ENCODE results near the gene PRKCSH.
"Not testable (repeated sequence)": the region's sequence is repeated elsewhere in the genome, so short reads cannot be mapped to it uniquely, and the experiment has no call there.

The PRKCSH gene

GRCh38 chr19:11435057-11435832 lies at the start of gene PRKCSH, which contains the start of gene ODAD3:
TSS of gene PRKCSH (plus strand) at chr19:11435635. CDS start at chr19:11436118, 483 bp downstream.
TSS of gene ODAD3 (minus strand) at chr19:11435121. CDS start at chr19:11435016, 105 bp downstream.
- DNase-seq = peak; percentile 97

DNA sequence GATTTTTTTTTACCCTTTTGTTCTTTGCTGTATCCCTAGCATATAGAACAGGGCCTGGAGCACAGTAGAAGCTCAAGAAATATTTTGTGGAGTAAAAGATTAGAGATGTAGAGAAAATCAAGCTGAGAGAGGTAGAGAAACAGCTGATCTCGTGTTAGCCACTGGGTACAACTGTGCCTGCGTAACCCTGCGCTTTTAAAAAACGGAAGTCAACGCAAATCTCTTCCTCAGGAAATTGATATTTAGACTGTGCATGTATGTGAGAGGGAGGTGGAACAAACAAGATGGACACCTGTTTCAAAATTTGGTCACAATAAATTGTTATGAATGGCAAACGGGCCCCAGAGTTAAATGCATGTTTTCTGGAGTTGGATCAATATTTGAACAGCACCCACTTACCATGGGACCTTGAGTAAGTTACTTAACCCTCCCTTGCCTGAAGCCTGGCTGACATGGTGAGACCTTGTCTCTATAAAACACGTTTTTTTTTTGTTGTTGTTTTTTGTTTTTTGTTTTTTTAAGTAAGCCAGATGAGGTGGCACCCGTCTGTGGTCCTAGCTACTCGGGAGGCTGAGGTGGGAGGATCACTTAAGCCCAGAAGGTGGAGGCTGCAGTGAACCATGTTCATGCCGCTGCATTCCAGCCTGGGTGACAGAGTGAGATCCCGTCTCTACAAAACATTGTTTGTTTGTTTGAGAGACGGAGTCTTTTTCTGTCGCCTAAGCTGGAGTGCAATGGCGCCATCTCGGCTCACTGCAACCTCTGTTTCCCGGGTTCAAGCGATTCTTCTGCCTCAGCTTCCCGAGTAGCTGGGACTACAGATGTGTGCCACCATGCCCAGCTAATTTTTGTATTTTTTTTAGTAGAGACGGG lies 48.0 kb upstream of the PRKCSH start:
- no peak for DNase-seq

GRCh38 chr19:11390359-11390758 lies 45.1 kb upstream of the PRKCSH start:
- no peak for DNase-seq

DNA sequence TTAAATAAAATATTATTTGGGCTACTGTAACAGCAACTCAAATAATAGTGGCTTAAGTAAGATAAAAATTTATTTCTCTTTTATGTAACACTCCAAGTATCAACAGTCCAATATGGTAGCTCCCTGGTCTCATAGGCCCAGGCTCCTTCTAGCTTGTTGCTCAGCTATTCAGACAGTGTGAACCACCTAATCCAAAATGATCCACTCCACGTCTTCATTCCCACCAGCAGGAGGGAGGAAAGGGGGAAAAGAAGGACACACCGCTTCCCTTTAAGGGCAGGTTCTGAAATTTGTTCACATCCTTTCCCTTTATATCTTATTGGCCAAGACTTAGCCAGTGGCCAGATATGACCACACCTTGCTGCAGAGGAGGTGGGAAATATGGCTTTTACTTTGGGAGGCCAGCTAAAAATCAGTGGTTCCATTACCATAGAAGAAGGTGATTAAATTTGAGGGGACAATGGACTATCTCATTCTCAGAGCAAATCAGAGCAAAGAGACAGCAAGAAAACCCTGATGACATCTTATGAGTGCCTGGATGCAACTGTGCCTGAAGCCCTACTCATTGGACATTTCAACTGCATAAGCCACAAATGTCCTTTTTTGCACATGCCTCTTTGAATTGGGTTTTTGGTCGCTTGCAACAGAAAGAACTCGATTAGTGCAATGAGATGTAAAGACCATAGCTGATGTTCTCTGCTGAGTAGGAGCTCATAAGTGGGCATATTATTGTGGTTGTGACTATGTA lies 44.3 kb upstream of the PRKCSH start:
- no peak for DNase-seq

- DNase-seq = no peak
These were observed 38.3 kb upstream of the PRKCSH start for GRCh38 chr19:11397089-11397610.

GRCh38 chr19:11399667-11400066 lies 35.8 kb upstream of the PRKCSH start:
- DNase-seq = no peak

DNA sequence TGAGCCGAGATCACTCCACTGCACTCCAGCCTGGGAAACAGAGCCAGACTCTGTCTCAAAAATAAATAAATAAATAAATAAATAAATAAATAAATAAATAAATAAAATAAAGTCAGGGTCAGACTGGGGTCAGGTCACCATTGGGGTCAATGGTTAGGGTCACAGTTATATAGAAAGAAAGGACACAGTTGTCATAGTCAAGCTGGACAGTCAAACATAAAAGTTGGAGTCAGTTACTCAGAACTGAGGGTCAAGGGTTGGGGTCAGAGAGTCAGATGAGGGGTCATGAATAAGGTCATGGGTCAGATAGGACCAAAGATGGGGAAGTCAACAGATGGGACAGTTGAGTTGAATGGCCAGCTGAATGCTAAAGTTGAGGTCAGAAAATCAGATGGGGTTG lies 34.6 kb upstream of the PRKCSH start:
- DNase-seq = no peak

- DNase-seq = no peak
These were observed 33.5 kb upstream of the PRKCSH start for GRCh38 chr19:11401808-11402543.

DNA sequence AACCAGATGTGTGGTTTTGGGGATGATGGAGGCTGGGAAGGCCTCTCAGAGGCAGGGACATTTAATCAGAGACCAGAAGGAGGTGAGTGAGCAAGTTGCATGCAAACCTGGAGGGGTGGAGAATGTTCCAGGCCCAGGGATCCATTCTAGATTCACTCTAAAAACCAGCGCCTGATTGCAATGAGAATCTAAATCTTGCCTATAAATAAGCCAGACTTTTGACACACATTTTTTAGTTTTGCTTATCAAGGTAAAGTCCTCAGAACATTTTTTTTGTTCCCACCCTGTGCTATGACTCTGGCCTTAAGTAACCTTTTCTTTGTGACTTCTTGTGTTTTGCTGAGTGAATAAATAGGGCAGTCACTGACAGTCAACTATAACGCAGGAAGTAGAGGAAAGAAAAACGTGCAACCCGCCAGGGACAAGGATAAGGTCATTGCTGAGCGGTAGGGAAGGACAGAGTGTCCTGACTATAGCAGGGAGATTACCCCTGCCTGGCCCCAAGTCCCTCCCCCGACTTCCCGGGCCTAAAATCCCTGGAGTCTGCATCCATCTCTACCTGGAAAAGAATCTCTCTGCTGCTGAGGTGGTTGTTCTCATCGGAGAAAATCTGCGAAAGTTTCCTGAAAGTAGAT lies 30.7 kb upstream of the PRKCSH start:
- no peak for DNase-seq

- no peak for DNase-seq
These were observed 29.4 kb upstream of the PRKCSH start for GRCh38 chr19:11405846-11406643.

- not testable (repeated sequence) for DNase-seq
These were observed 28.7 kb upstream of the PRKCSH start for GRCh38 chr19:11406703-11407236.

DNA sequence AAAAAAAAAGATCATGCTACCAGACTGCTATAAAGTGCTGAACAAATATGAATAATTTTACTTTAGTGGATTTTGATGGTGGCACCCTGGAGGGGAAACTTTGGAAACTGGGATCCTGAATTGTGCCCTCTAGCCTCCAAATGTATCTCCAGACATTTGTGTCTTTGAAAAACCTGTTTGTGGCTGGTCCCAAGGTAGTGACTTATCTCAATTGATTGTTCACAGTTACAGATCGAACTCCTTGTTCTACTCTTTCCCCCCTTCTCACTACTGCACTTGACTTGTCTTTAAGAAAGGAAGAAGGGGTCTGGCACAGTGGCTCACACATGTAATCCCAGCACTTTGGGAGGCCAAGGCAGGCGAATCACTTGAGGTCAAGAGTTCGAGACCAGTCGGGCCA lies 26.8 kb upstream of the PRKCSH start:
- DNase-seq = no peak

- DNase-seq = no peak
These were observed 24.8 kb upstream of the PRKCSH start for GRCh38 chr19:11410682-11411081.

DNA sequence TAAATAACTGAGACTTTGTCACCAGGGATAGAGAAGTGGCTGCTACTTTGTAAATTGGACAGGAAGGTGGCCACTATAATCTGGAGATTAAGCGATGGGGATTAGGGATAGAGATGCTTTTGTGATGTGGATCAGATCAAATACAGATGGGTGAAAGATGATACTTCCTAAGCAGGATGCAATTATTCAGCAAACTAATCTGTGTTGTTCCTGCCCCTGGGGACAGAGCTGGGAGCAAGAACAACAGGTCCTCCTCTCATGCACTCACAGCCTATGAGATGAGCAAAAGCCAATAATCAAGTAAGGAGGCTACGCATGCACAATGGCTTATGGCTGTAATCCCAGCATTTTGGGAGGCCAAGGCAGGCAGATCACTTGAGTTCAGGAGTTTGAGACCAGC lies 20.9 kb upstream of the PRKCSH start:
- no peak for DNase-seq

DNA sequence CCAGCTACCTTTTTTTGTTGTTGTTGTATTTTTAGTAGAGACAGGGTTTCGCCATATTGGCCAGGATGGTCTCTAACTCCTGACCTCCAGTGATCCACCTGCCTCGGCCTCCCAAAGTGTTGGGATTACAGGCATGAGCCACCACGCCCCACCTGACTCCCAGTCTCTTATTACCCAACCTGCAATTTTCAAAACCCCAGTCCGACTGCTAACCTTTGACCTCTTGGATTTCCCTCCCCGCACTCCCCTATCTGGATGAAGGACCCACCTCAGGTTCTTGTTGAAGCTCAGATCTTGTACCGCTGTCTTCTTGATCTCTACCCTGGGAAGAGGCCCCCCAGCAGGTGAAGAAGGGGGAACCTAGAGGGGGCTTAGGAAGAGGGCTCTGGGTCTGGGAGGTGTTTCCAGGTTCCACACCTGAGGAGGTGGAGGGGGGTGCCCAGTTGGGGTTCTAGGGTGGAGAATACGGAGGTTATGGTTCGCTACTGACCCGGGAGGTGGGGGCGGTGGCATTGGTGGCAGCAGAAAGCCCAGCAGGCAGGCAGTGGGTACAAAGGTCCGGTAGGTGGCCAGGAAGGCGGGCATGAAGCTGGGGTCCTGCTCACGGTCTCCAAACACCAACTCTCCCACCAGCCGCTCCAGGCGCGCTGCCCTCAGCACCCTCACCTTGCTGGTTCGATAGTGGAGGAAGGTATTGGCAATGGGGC lies 18.9 kb upstream of the PRKCSH start:
- DNase-seq = no peak

- no peak for DNase-seq
These were observed 17.3 kb upstream of the PRKCSH start for GRCh38 chr19:11418094-11418548.

GRCh38 chr19:11418549-11419506 lies 16.6 kb upstream of the PRKCSH start, which contains the start of gene RGL3:
TSS of gene RGL3 (minus strand) at chr19:11419314. CDS start at chr19:11419278, 36 bp downstream.
- no peak for DNase-seq
